Measurements from ENCODE around the gene CST9L.
"Not testable (repeated sequence)": the region's sequence is repeated elsewhere in the genome, so short reads cannot be mapped to it uniquely, and the experiment has no call there.

CST9L gene

DNA sequence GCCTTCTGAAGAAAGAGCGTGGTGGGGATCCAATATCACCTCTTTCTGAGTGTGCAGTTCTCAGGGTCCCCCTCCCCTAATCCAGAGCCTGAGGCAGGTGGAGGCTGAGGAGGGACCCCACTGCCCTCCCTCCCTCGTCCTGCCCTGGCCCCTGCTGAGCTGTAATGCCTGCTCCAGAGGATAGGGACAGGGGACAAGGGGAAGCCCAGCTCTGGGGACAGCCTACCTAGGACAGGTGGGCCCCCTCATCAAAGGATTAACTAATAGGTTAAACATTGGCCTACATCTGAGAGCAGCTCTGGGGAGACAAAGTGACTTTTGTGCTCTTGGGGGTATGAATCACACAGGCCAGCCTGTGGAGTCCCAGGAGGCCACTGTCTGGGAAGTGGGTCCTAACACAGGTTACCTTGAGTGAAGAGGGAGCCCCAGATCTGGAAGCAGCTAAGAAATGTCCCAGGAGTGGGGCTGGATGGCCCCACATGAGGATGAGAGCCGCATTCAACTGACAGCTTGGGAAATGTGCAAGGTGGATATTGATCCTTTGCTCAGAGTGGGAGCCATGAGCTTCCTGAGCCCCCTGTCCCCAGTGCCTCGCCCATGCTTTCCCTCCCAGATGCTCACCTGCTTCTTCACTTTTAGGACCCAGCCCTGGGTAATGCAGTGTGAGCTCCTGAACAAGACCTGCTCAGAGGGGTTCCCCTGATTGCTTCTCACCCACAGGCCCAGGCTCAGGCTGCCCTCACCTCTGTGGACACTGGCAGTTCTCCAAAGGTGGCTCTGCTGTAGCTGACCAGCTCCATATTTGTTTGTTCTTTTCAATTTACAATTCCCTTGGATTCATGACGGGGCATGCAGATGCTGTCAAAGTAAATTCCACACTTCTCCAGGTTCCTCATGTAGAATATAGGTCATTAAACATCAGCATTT, 17.8 kb upstream of the CST9L start:
- no peak for DNase-seq

DNA sequence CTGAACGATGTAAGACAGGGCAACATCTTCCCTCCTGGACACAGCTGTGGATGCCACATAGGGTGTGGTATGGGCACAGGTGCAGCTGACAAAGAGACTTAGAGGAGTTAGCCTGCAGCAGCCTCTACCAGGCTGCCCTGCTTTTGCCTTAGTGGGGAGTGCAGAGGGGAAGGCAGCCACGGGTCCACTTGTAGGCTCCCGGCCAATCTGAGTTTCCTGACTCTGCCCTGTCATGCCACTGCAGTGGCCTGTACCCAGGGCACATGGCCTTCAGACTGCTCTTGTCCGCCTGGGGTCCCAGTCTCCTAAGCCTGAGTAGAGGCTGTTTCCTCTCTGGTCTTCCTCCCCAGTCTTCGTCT, 17.1 kb upstream of the CST9L start:
- no peak for DNase-seq

DNA sequence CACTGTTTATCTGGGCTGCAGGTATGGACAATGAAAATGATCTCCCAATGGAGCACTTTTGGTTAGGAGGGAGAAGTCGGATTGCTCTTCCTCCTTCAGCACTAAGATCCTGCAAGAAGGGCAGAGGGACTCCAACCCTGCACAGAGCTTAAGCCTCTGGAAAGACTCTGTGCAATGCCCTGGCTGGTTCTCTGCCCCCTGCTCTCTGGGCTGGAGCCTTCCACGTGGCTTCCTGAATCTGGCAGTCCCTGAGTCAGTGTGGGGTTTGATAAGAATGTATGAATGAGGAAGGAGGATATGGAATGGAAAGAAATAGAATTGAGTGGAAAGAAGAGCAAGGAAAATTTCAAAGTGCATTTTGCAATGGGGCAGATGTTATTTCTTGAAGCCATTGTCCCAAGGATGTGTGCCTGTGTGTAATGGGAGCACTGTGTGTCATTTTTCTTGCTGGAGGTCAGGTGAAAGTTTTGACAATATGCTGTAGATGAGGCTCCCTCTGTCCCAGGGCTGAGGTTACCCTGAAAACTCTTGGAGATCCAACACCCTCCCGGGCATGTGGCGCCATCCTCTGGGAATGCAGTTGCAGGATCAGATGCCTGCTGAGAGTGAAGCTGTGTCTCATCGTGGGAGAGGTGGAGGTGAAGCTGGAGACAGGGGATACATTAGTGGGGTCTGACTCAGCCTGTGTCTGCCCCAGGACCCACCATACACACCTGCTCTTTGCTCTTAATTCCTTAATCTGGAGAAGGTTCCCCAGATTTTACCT, 16.3 kb upstream of the CST9L start:
- no peak for DNase-seq

DNA sequence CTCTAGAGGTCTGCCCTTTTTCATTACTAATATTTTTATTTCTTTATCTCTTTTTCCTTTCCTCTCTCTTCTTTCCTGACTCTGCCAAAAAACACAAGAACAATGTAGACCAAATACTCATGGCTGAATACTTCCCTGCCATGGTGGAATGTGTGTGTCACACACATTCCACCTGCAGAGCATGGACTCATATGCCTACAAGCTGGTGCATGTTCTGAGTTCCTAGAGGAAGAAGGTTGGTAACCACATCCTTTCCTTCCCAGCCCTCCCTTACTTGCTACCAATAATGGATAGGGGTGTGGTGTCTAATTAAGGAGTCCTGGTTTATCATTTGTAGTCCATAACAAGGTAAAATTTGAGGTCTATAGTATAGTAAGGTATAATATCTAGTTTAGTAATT, 15.2 kb upstream of the CST9L start:
- DNase-seq, result no peak

DNA sequence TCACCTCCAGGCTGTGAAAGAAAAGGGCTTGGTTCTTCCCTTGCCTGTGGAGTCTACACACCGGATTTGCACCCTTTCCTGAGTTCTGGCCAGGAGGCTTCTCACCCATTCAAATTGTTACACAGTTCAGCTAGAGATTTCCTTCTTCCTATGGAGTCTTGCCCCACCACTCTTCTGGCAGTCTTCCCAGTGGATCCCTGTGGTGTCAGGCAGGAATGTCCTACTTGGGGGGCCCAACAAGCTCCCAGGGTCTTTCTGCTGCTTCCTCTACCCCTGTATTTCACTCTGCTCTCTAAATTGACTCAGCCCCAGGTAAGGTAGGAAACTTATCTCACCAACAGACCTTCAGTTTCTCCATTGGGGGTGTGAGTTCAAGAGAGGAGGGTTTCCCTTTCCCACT, 14.0 kb upstream of the CST9L start:
- no peak for DNase-seq

DNA sequence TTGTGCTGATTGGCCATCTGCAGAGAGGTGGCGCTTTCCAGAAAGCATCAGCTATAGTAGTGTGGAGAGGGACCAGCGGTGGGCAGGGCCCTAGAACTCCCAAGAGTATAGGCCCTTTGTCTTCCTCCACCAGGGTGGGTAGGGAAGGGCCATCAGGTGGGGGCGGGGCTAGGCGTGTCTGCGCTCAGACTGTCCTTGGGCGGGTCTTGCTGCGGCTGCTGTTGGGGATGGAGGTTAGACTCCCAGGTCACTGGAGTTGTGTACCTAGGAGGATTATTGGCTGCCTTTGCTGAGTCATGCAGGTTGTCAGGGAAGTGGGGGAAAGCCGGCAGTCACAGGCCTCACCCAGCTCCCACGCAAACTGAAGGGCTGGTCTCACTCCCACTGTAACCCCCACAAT, 13.5 kb upstream of the CST9L start:
- not testable (repeated sequence) for DNase-seq

DNA sequence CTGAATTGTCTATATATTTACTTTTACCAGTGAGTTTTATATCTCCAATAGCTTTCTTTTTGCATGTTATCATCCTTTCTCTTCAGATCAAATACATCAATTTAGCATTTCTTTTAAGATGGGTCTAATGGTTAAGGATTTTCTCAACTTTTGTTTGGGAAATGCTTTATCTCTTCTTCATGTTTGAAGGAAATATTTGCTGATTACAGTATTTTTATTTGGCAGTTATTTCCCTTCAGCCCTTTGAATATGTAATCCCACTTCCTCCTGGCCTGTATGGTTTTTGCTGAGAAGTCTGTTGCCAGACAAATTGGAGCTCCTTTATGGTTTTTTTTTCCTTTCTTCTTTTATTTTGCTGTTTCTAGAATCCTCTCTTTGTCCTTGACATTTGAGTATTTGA, 6.7 kb upstream of the CST9L start:
- no peak for DNase-seq

DNA sequence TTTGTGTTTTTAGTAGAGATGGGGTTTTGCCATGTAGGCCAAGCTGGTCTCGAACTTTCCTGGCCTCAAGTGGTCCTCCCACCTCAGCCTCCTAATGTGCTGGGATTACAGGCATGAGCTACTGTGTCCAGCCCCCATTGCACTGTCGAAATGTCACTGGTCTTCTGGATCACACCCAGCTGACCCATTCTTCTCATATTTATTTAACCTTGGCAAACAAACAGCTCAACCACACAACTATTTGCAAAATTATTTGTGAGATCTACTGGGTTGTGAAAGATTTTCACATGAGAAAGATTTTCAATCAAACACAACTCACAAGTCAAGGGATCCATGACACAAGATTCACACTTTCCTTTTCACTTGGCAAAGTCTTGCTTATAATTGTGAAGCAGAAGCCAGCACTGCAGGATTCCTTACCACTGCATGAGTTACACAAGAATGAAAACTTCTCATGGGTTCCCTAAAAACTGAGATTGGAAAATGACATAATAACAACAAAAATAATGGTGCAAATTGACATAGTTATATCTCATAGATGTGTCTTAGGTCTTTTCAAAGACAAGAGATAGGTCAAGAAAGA, 2.0 kb upstream of the CST9L start:
- DNase-seq, result no peak

DNA sequence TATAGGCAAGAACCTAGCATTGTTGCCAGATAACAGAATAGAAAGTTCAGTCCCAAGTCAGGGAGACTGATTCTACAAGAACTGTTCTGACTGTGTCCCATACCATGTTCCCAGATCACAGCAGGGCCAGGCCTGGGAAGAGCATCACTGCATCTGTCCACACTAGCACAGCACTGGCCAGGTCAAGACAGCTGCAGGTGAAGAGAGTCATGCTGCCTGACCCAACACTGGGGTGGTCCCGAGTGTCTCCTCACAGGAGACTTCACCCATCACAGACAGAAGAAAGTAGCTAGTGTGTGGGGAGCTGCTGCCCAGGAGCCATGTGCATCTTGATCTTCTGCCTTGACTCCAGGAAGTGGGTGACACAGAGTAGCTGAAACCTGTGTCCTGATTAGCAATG, 1.3 kb upstream of the CST9L start:
- DNase-seq, result no peak

DNA sequence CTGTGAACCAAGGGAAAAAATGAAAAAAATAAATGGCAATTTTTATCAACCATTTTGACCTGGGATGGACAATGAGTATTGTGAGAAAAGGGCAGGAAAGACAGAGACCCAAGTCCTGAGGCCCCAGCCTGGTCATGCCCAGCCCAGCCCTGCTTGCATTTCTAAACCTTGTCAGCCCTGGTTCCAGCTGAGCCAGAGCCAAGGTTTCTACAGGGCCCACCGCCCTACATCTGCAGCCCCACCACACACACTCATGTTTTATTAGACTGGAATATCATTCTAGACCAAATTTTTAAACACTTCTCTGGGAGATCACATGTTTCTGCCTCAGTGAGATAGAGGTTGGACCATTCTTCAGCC, 667 bp upstream of the CST9L start:
- no peak for DNase-seq

DNA sequence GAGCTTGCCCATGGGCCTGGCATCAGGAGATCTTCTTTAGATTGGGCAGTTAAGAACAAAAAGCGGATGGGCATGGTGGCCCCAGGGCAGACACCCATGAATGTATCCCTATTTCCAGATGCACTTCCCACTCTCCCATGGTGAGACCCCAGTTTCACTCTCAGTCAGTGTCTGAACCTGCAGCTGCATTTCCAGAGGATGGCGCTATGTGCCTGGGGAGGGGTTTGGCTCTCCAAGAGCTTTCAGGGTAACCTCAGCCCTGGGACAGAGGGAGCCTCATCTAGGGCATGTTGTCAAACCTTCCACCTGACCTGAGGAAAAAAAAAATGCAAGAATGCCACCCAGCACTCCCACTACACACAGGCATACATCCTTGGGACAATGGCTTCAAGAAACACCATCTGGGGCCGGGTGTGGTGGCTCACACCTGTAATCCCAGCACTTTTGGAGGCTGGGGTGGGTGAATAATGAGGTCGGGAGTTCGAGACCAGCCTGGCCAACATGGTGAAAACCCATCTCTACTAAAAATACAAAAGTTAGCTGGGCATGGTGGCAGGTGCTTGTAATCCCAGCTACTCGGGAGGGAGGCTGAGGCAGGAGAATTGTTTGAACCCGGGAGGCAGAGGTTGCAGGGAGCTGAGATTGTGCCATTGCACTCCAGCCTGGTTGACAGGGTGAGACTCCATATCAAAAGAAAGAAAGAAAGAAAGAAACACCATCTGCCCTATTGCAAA, 1.9 kb downstream of the CST9L start:
- DNase-seq, result no peak

DNA sequence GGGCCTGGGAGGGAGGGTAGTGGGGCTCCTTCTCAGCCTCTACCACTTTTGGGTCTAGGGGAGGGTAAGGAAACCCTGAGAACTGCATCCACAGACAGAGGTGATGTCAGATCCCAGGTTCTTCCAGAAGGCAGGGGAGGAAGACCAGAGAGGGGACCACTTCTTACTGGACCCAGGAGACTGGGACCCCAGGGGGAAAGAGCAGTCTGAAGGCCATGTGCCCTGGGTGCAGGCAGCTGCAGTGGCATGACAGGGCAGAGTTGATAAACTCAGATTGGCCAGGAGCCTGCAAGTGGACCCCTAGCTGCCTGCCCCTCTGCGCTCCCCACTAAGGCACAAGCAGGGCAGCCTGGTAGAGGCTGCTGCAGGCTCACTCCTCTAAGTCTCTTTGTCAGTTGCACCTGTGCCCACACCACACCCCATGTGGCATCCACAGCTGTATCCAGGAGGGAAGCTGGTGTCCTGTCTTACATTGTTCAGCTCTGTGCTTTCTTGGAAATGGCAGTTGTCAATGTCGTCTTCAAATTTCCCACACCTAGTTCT, 2.7 kb downstream of the CST9L start:
- no peak for DNase-seq

DNA sequence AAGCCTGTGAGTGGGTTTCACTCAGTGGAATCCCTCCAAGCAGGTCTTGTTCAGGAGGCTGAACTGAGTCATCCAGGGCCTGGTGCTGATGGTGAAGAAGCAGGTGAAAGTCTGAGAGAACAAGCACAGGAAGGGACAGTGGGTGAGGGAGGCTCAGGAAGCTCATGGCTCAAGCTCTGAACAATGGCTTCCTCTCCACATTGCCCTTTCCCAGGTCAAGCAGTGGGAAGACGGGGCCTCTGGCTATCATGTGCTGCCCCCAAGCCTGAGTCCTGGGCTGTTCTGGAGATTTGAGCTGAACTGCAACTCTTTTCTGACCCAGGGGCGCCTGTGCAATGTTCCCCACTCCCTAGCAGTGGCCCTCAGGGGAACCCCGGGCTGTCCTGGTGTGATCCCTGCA, 3.4 kb downstream of the CST9L start:
- no peak for DNase-seq

DNA sequence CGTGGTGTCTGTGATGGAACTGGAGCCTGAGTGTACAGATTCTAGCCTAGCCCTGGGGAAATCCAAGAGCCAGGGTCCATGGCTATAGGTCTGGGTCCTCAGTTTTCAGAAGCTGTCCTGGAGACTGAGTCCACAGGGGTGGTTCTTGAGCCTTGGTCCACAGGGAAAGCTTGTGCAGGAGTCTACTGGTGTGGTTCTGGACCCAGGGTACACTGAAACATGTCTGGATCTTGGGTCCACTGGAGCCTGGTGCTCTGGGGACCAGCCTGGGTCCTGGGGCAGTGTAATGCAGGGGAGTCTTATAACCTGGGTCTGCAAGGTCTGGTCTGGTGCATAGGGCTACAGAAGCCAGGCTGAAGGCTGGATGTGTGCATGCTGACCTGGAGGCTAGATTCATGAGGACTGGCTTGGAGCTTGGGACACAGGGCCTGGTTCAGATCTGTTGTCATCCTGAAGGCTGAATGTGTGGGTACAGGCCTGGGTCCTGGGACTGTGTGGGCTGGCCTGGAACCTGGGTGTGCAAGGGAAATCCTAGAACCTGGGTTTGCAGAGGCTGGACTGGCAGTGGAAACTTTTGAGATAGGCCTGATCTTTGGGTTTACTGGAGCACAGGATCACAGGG, 5.5 kb downstream of the CST9L start:
- DNase-seq, result no peak

DNA sequence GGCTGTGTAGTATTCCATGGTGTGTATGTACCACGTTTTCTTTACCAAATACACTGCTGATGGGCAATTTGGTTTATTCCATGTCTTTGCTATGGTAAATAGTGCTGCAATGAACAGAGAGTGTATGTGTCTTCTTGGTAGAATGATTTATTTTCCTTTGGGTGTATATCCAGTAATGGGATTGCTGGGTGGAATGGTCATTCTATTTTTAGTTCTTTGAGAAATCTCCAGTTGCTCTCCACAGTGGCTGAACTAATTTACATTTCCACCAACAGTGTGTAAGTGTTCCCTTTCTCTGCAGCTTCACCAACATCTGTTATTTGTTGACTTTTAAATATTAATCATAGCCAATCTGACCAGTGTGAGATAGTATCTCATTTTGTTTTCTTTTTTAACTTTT, 13.9 kb downstream of the CST9L start:
- DNase-seq, result no peak

DNA sequence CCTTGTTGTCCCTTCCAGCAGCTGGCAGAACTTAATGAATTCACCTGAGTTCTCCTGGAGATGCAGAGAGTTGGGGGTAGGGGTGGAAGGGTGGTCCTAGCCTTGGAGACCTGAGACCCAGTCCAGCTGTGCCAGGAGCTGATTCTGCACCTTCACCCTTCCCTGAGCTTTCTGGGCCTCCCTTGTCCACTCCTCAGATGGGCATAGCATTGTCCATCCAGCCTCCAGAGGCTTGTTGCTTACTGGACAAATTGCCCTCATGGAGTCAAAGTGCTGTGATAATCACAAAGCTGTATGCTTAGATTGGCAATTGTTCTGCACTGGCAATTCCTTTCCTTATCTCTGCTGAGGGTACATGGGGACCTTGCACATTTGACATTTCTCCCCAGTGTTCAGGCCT, 16.5 kb downstream of the CST9L start:
- no peak for DNase-seq

DNA sequence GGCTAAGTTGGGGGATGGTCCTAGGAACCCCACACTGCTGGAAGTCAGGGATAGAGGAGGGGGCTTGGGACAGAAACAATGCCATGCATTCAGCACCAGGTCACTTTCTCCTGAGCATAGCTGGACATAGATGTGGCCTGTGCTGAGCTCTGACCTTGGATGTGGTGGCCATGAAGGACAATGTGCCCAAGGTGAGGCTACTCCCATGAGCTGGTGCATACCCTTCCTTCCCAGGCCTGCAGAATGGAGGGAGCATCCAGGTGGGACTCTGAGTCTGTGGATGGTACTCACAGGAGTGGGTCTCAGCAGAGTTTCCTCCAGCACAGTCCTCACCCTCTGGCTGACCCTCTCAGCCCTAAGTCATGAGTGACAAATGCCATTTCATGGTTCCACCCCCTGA, 16.9 kb downstream of the CST9L start:
- no peak for DNase-seq

DNA sequence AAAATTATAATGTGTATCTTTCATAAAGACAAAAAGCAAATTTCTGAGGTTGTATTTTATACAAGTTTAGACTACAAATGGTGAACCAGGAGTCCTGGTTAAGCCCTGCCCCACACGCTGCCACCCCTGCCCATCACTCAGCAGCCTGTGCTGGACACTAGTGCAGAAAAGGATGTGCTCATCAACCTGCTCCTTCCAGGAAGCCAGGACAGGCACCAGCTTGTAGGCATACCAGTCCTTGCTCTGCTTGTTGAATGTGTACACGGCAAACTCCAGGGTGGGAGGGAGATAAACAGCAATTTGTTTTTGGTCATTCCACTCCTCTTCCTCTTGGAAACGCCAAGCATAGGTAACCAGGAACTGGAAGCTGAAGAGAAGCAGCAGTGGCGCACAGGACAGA, 18.1 kb downstream of the CST9L start:
- DNase-seq, result no peak

DNA sequence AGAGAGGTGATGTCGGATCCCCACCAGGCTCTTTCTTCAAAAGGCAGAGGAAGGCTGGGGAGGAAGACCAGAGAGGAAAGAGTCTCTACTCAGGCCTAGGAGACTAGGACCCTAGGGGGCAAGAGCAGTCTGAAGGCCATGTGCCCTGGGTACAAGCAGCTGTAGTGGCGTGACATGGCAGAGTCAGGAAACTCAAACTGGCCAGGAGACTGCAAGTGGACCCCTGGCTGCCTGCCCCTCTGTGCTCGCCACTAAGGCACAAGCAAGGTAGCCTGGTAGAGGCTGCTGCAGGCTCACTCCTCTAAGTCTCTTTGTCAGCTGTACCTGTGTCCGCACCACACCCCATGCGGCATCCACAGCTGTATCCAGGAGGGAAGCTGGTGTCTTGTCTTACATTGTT, 19.9 kb downstream of the CST9L start:
- DNase-seq, result no peak

DNA sequence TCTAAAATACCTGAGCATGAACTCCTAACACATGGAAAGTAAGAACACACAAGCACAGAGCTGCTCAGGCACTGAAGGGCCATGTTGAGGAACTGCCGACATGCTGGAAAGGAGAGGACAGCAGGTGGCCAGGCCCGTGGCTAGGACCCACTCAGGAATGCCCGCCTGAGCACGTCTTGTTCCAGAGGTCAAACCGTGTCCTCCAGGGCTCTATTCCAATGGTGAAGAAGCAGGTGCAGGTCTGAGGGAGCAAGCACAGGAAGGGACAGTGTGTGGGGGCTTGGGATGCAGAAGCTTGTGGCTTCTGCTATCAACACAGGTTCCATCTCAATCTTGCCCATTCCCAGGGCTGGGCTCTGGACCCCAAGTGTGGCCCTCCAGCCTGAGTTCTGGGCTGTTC, 20.7 kb downstream of the CST9L start:
- DNase-seq, result no peak

DNA sequence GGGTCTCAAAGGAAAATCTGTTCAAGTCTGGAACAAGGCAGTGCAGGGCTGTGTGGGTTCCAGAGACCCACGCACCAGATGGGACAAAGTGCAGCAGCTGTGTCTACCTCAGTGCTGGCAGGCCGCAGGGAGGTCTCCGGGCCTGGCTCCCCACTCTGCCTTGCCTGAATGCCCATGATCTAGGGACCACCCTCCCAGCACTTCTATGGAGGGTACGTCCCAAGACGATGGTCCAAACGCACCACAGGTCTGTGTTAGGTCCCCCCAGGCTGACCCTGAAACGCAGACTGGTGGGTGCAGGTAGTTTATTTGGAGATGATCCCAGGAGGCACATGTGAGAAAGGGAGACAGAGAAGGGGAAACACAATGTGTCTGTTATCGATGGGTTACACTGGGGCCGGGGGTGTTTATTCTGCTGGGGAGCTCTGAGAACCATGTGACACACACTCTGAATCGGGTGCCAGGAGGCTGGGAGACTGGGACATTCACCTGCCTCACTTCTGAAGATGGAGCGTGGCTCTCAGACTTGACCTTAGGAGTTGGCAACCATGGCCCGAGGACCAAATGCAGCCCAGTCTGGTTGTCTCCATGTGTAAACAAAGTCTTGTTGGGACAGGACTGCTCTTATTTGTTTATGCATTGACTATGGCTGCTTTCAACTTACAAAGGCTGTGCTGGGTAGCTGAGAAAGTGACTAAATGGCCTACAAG, 21.7 kb downstream of the CST9L start:
- DNase-seq, result no peak

DNA sequence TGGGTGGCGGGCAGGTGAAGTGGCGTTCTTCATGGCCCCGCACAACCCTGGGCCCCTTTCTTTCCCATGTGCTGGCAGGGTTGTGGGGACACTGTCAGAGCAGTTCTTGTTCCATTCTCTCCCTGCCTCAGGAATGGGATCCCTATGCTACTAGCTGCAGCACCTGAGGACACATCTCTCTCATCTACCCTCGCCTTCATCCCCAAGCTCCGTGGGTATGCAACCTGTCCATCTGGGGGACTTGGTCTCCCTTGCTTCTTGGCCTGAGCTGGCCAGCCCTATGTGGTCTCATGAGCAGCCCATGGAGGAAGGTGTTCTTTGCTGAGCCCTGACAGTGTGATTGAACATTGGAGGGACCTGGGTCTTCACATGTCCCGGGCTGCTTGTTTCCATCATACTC, 24.2 kb downstream of the CST9L start:
- DNase-seq, result no peak
